ENCODE measurements around the gene DUOXA1.

The DUOXA1 gene

GRCh38 chr15:45117308-45118130 lies 12.2 kb downstream of the DUOXA1 start:
- no peak for DNase-seq (ENCODE audit: low read depth)
- H3K4me3 ChIP-seq (ENCODE audit: low read depth, low read length) = no peak overlapping the region; the same call in 1 of the 2 replicates
- TF ChIP-seq CTCF (IDR thresholded peaks at IDR 0.05; ENCODE audit: insufficient read depth, low read depth, low read length, missing control alignments) = no peak

GRCh38 chr15:45116482-45117307 lies 13.0 kb downstream of the DUOXA1 start:
- no peak for TF ChIP-seq CTCF (IDR thresholded peaks at IDR 0.05; ENCODE audit: insufficient read depth, low read depth, low read length, missing control alignments)
- no peak for DNase-seq (ENCODE audit: low read depth)
- no peak overlapping the region for H3K4me3 ChIP-seq (ENCODE audit: low read depth, low read length)

GRCh38 chr15:45116006-45116481 lies 13.6 kb downstream of the DUOXA1 start:
- no peak overlapping the region for H3K4me3 ChIP-seq (ENCODE audit: low read depth, low read length)
- TF ChIP-seq CTCF (IDR thresholded peaks at IDR 0.05; ENCODE audit: insufficient read depth, low read depth, low read length, missing control alignments) = no peak
- DNase-seq (ENCODE audit: low read depth) = no peak

- DNase-seq (ENCODE audit: low read depth) = no peak
- TF ChIP-seq CTCF (IDR thresholded peaks at IDR 0.05; ENCODE audit: insufficient read depth, low read depth, low read length, missing control alignments) = no peak
- H3K4me3 ChIP-seq (ENCODE audit: low read depth, low read length) = no peak overlapping the region
Measured at GRCh38 chr15:45115312-45115820, 14.3 kb downstream of the DUOXA1 start.

GRCh38 chr15:45114751-45115085 lies 15.0 kb downstream of the DUOXA1 start:
- H3K4me3 ChIP-seq (ENCODE audit: low read depth, low read length) = no peak overlapping the region
- DNase-seq (ENCODE audit: low read depth) = no peak
- no peak for TF ChIP-seq CTCF (IDR thresholded peaks at IDR 0.05; ENCODE audit: insufficient read depth, low read depth, low read length, missing control alignments)

- no peak within 1 kb of the TSS for H3K4me3 ChIP-seq (ENCODE audit: low read depth, low read length)
- DNase-seq (ENCODE audit: low read depth) = no peak
- no peak for TF ChIP-seq CTCF (IDR thresholded peaks at IDR 0.05; ENCODE audit: insufficient read depth, low read depth, low read length, missing control alignments)
Measured at GRCh38 chr15:45114076-45114750, 15.5 kb downstream of the DUOXA1 start, which contains the start of the genes DUOX2 and DUOXA2. Gene DUOX2, minus strand, starts transcription at chr15:45114172. Its CDS starts 761 bp downstream, at chr15:45113411. Gene DUOXA2, plus strand, starts transcription at chr15:45114326. Its CDS starts 280 bp downstream, at chr15:45114606.
